GM12878 (cell line): ENCODE measurements around the gene ERP29. TPM values are rescaled to one million over a fixed set of nuclear protein-coding genes. Genes with fewer than 3 reads are reported as not detected.

ENCODE experiments used
- MTA2 ChIP-seq: fragments of 450-650 bp; IDR thresholded peaks from 2 replicates; pipeline ENCODE4 v1.6.1; 2016; ENCODE audit warnings: low read depth, mild to moderate bottlenecking, moderate library complexity
- MYC ChIP-seq: IDR thresholded peaks from 2 replicates; pipeline ENCODE4 v1.6.1; 2011; ENCODE audit warnings: mild to moderate bottlenecking, low read length, moderate library complexity, inconsistent platforms; ENCODE audit not compliant: insufficient read depth, insufficient replicate concordance, insufficient read length, severe bottlenecking
- NFYA ChIP-seq: IDR thresholded peaks from 2 replicates; pipeline ENCODE4 v1.6.1; 2011; ENCODE audit warnings: low read depth, mild to moderate bottlenecking, low read length, improper control_type of control experiment, borderline replicate concordance
- NR2C2 ChIP-seq: IDR thresholded peaks from 2 replicates; pipeline ENCODE4 v1.6.1; 2011; ENCODE audit warnings: borderline replicate concordance, low read depth; ENCODE audit not compliant: control insufficient read depth, insufficient read length
- PML ChIP-seq: IDR thresholded peaks from 2 replicates; pipeline ENCODE4 v1.6.1; 2012; ENCODE audit warnings: low read length, inconsistent platforms
- SMARCA5 ChIP-seq: fragments of 450-650 bp; IDR thresholded peaks from 2 replicates; pipeline ENCODE4 v1.6.1; 2017; ENCODE audit warnings: mild to moderate bottlenecking
- WRNIP1 ChIP-seq: IDR thresholded peaks from 2 replicates; pipeline ENCODE4 v1.6.1; 2011; ENCODE audit warnings: low read depth, low read length, improper control_type of control experiment, borderline replicate concordance
- polyA plus RNA-seq, 11 experiments: library from polyadenylated mRNA; depleted of rRNA in 4 of 11; unstranded in 6 of 11; stranded (reverse) in 5 of 11; fragments of >200 nt; fragmentation: Nextera tagmentation in 4 of 11; fragmentation: Illumina TruSeq in 1 of 11; extraction: Ambion mirVana in 4 of 11; extraction: Trizol in 1 of 11; gene quantifications; 1 replicate in 1 of 11; 2 replicates in 10 of 11; pipeline versions ENCODE4 v1.2.1 to v1.2.3, GENCODE V29; 2011 to 2016; ENCODE audit warnings: inconsistent platforms in 2 of 11, missing spikeins in 2 of 11, low read depth in 1 of 11
- total RNA-seq, 4 experiments: library from RNA; depleted of rRNA in 3 of 4; stranded (reverse); fragments of >200 nt in 3 of 4; fragmentation: Illumina TruSeq in 1 of 4; extraction: Trizol in 1 of 4; gene quantifications; 2 replicates each; pipeline versions ENCODE4 v1.2.1 to v1.2.3, GENCODE V29; 2013 to 2021
- TF ChIP-seq, protein P1 (sequence below): fragments of 450-650 bp; formaldehyde crosslinking; IDR thresholded peaks from 2 replicates; pipeline ENCODE4 v1.4.0; 2020; ENCODE audit warnings: mild to moderate bottlenecking, moderate library complexity
- TF ChIP-seq, protein P2 (sequence below): fragments of 450-650 bp; IDR thresholded peaks from 2 replicates; pipeline ENCODE4 v1.6.1; 2018; ENCODE audit warnings: mild to moderate bottlenecking, low read depth, moderate library complexity; ENCODE audit not compliant: partially characterized antibody
- TF ChIP-seq, protein P3 (sequence below), 3 experiments: IDR thresholded peaks in 2 of 3; conservative IDR thresholded peaks in 1 of 3; 2 replicates each; pipeline ENCODE4 v1.5.1; 2011; ENCODE audit warnings: low read depth in 3 of 3, low read length in 3 of 3, mild to moderate bottlenecking in 3 of 3, control low read depth in 2 of 3, moderate library complexity in 2 of 3, inconsistent platforms in 1 of 3, mixed read lengths in 1 of 3; ENCODE audit not compliant: control insufficient read depth in 2 of 3, insufficient read depth in 1 of 3; ENCODE audit errors: extremely low read depth in 1 of 3
- TF ChIP-seq, protein P4 (sequence below): IDR thresholded peaks from 2 replicates; pipeline ENCODE4 v1.6.1; 2011; ENCODE audit warnings: borderline replicate concordance, low read depth, mild to moderate bottlenecking, moderate library complexity, mixed read lengths, low read length; ENCODE audit not compliant: insufficient read depth; ENCODE audit errors: extremely low read length
- TF ChIP-seq, protein P5 (sequence below): IDR thresholded peaks from 2 replicates; pipeline ENCODE4 v1.6.1; 2011; ENCODE audit warnings: low read depth, mild to moderate bottlenecking, low read length, moderate library complexity, borderline replicate concordance; ENCODE audit errors: extremely low read depth
- TF ChIP-seq, protein P6 (sequence below): fragments of 450-650 bp; IDR thresholded peaks from 2 replicates; pipeline ENCODE4 v1.6.1; 2014; ENCODE audit warnings: mild to moderate bottlenecking

ERP29 gene
- total and polyA plus RNA-seq, 10 of the 15 experiments (the other 5 are each of a cell fraction or from before 2014, with no cell fraction given) = 46.7 to 146 (median 107) TPM

DNA sequence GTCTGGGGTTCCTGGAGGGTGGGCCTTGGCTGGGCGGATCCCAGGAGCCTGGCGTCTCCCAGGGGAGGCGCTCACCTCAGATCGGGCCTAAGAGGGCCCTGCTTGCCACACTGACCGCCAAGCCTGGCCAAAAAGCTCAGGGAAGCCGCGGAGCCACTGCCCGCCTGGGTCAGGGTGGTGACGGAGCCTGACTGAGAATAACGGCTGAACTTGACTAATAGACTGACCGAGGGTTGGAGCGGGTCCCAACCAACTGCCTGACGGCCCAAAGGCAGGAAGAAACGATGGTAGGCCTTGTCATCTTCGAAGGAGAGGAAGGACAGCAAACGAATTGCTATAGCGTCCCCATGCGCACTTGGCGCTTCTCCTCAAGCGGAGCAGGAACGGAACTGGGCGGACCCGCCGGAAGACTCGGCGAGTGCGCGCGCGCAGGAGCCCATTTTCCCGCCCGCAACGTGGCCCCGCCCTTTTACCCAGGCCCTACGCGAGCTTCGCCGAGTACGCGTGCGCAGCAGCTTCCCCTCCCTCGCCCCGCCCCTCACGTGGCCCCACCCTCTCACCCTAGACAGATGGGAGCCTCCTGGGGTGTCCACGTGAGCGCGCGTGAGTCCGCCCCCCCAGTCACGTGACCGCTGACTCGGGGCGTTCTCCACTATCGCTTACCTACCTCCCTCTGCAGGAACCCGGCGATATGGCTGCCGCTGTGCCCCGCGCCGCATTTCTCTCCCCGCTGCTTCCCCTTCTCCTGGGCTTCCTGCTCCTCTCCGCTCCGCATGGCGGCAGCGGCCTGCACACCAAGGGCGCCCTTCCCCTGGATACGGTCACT is at the start of gene ERP29, which contains the start of gene TMEM116 (continued):
- TF ChIP-seq, protein P1, sequence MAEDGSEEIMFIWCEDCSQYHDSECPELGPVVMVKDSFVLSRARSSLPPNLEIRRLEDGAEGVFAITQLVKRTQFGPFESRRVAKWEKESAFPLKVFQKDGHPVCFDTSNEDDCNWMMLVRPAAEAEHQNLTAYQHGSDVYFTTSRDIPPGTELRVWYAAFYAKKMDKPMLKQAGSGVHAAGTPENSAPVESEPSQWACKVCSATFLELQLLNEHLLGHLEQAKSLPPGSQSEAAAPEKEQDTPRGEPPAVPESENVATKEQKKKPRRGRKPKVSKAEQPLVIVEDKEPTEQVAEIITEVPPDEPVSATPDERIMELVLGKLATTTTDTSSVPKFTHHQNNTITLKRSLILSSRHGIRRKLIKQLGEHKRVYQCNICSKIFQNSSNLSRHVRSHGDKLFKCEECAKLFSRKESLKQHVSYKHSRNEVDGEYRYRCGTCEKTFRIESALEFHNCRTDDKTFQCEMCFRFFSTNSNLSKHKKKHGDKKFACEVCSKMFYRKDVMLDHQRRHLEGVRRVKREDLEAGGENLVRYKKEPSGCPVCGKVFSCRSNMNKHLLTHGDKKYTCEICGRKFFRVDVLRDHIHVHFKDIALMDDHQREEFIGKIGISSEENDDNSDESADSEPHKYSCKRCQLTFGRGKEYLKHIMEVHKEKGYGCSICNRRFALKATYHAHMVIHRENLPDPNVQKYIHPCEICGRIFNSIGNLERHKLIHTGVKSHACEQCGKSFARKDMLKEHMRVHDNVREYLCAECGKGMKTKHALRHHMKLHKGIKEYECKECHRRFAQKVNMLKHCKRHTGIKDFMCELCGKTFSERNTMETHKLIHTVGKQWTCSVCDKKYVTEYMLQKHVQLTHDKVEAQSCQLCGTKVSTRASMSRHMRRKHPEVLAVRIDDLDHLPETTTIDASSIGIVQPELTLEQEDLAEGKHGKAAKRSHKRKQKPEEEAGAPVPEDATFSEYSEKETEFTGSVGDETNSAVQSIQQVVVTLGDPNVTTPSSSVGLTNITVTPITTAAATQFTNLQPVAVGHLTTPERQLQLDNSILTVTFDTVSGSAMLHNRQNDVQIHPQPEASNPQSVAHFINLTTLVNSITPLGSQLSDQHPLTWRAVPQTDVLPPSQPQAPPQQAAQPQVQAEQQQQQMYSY (CRISPR knock-in tag) = peak; percentile 87; the same call in 1 of the 2 replicates
- no peak for TF ChIP-seq NR2C2
- TF ChIP-seq MTA2 = no peak
- TF ChIP-seq, protein P2, sequence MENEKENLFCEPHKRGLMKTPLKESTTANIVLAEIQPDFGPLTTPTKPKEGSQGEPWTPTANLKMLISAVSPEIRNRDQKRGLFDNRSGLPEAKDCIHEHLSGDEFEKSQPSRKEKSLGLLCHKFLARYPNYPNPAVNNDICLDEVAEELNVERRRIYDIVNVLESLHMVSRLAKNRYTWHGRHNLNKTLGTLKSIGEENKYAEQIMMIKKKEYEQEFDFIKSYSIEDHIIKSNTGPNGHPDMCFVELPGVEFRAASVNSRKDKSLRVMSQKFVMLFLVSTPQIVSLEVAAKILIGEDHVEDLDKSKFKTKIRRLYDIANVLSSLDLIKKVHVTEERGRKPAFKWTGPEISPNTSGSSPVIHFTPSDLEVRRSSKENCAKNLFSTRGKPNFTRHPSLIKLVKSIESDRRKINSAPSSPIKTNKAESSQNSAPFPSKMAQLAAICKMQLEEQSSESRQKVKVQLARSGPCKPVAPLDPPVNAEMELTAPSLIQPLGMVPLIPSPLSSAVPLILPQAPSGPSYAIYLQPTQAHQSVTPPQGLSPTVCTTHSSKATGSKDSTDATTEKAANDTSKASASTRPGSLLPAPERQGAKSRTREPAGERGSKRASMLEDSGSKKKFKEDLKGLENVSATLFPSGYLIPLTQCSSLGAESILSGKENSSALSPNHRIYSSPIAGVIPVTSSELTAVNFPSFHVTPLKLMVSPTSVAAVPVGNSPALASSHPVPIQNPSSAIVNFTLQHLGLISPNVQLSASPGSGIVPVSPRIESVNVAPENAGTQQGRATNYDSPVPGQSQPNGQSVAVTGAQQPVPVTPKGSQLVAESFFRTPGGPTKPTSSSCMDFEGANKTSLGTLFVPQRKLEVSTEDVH = no peak
- TF ChIP-seq SMARCA5 = peak; percentile 47
- TF ChIP-seq, protein P3, sequence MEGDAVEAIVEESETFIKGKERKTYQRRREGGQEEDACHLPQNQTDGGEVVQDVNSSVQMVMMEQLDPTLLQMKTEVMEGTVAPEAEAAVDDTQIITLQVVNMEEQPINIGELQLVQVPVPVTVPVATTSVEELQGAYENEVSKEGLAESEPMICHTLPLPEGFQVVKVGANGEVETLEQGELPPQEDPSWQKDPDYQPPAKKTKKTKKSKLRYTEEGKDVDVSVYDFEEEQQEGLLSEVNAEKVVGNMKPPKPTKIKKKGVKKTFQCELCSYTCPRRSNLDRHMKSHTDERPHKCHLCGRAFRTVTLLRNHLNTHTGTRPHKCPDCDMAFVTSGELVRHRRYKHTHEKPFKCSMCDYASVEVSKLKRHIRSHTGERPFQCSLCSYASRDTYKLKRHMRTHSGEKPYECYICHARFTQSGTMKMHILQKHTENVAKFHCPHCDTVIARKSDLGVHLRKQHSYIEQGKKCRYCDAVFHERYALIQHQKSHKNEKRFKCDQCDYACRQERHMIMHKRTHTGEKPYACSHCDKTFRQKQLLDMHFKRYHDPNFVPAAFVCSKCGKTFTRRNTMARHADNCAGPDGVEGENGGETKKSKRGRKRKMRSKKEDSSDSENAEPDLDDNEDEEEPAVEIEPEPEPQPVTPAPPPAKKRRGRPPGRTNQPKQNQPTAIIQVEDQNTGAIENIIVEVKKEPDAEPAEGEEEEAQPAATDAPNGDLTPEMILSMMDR (IDR thresholded peaks at IDR 0.05 in 2 of 3, conservative IDR thresholded peaks at IDR 0.05 in 1 of 3; ENCODE audit: control insufficient read depth in 2 of 3, extremely low read depth in 1 of 3, insufficient read depth in 1 of 3, low read depth in 3 of 3, low read length in 3 of 3) = peak; percentile 45 to 58 (median 50); a peak in 5 of 6 replicates
- TF ChIP-seq, protein P4, sequence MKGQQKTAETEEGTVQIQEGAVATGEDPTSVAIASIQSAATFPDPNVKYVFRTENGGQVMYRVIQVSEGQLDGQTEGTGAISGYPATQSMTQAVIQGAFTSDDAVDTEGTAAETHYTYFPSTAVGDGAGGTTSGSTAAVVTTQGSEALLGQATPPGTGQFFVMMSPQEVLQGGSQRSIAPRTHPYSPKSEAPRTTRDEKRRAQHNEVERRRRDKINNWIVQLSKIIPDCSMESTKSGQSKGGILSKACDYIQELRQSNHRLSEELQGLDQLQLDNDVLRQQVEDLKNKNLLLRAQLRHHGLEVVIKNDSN = peak; percentile 97
- TF ChIP-seq MYC = no peak
- TF ChIP-seq, protein P5, sequence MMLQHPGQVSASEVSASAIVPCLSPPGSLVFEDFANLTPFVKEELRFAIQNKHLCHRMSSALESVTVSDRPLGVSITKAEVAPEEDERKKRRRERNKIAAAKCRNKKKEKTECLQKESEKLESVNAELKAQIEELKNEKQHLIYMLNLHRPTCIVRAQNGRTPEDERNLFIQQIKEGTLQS = peak; percentile 97
- no peak for TF ChIP-seq NFYA
- TF ChIP-seq PML = peak; percentile 85; the same call in 1 of the 2 replicates
- no peak for TF ChIP-seq WRNIP1
- TF ChIP-seq, protein P6, sequence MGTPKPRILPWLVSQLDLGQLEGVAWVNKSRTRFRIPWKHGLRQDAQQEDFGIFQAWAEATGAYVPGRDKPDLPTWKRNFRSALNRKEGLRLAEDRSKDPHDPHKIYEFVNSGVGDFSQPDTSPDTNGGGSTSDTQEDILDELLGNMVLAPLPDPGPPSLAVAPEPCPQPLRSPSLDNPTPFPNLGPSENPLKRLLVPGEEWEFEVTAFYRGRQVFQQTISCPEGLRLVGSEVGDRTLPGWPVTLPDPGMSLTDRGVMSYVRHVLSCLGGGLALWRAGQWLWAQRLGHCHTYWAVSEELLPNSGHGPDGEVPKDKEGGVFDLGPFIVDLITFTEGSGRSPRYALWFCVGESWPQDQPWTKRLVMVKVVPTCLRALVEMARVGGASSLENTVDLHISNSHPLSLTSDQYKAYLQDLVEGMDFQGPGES = peak; percentile 31; the same call in 1 of the 2 replicates
